NCI-H128 (cell line): Measurements from ENCODE around the gene B4GALT3.

Experiments
- DNase-seq: peaks from one replicate; lab custom pipeline; 2025; ENCODE audit not compliant: unreplicated experiment; lab: John Stamatoyannopoulos, UW

Gene B4GALT3

DNA sequence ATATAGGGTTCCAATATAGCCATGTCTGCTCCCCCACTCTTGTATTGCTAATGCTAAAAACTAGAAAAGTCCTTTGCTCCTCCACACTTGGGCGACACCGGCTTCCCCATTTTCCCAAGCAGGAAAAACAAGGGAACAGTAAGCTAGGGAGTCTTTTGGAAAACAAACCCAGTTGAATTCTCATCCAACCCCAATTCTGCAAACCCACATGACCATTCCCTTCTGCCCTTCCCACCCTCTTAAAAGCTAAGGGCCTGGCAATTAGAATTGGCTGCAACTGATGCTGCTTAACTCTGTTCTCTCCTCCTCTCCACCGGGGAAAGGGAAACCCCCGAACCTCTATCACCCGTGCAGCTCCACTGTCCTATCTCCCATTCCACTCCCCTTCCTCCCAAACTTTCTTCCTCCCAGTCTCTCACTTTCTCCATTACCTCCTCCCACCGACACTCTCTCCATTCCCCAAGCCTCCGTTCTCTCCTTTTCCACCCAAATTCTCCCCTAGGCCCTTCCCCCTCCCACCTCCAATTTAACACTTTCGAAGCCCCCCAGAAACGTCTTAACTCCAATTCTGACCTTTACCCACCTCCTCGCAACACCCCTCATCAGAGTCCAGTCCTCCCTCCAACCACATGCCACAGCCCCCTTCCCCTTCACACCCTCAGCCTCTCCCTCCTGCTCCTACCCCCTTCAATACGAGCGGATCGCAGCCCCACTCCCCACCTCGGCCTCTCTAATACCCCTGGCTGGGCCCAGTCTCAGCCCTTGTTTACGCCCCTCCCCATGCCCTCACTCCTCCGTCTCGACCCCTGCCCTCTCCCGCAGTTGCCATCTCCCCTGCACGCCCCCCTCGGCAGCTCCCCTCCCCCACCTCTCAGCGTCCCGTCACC, 45.5 kb downstream of the B4GALT3 start:
- no peak for DNase-seq

GRCh38 chr1:161130266-161130665, 47.0 kb downstream of the B4GALT3 start:
- DNase-seq: no peak

DNA sequence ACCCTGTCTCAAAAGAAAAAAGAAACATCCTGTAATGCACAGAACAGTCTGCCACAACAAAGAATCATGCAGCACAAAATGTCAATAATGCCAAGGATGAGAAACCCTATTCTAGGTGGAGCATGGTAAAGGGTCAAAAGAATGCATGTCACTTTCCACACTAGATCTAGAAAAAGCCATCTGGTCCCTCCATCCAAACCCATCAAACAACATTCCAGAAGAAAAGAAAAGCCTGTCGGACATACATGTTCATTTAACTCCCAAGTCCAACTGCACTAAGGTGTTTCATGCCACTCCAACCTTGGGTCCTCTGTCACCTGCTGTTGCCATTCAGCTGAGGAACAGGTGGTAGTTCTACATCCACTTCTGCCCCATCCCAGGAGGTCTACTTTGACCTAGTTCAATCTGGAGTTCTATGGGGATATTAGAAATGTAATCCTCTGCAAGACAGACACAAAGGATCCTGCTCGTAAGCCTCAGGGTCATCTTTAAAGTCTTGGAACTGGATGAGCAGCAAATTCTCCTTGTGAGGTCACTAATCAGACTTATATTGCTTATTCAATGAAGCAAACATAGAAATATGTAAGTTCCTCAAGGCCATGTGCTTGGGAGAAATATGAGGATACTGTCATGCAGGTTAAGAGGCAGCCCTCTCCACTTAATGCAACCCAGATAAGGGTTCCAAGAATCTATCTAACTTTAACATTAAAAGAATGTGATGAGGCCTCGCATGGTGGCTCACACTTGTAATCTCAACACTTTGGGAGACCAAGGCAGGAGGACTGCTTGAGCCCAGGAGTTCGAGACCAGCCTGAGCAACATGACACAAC, 48.5 kb downstream of the B4GALT3 start:
- DNase-seq: no peak

- no peak for DNase-seq
Measured at GRCh38 chr1:161127649-161128048, 49.7 kb downstream of the B4GALT3 start.

DNA sequence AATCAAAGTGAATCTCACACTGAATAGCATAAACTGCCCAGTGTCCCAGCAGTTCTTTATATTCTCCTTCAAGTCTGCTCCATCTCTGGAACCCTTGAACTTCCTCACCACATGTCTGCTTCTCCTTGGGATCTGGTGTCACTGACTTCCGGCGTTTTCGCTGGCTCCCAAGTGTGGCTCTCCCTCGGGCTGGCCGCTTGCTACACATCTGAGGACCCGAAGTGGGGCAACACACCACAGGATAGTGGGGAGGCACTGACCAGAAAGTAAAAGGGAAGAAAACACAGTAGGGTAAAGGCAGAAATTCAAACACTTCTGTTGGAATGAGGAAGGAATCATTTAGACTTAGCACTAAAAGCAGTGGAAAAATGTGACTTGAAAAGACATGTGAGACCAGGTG, 54.3 kb downstream of the B4GALT3 start:
- no peak for DNase-seq

DNA sequence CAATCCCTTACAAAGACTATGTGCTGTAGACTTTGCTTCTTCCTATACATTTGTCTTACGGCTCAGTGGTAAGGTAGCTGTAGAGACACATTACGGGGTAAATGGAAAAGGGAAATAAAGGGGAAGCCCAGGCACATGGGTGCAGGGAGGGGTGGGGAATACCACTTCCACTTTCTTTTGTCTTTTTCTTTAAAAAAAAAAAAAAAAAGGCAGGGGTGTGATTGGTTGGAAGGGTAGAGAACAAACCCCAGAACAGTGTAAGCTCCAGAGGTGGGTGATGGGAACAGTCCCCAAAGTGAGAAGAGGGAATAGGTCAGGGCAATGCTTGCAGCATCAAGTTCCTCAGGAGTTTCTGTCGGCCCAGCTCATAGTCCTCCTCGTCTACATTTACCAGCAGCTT, 55.5 kb downstream of the B4GALT3 start:
- no peak for DNase-seq
